GM21360 (cell line): ENCODE results near the gene INSYN1.

Experiments used
- ATAC-seq: cut with Tn5 transposase; IDR thresholded peaks from one replicate; pipeline ENCODE4 v1.9.1; 2021; ENCODE audit warnings: mild to moderate bottlenecking, moderate library complexity; ENCODE audit not compliant: unreplicated experiment

The INSYN1 gene

DNA sequence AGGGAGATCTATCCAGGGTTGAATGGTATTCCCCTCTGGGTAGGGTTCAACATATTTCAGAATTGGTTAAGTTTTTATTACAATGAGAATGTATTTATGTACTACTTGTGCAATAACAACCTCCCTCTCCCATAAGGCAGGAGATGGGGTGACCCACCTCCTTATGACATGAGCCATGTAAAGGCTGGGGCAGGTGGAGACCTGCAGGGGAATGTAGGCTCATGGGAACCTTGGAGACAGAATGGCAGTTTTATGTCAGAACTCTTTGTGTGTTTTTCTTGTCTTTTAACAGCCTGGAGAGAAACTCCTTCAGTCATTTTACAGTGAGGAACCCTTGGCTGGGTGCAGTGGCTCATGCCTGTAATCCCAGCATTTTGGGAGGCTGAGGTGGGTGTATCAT is 24.6 kb upstream of the INSYN1 start:
- ATAC-seq, result no peak

DNA sequence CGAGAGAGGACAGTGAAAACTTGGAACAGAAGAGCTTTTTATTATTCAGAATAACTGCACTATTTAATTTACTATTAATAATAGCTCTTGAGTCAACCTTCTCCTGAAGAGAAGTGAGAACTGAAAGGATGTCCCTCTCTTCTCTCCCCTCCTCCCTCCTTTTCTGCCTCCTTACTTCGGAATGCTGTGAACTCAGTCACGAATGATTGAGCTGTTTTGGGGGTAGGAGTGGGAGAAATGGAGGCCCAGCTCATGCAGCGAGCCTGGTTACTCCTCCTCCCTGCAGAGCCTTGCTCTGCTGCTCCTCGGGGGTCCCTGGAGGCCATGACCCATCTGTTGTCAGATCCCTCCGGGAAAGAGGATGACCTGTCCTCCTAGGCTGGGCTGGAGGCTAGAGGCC is 20.3 kb upstream of the INSYN1 start:
- ATAC-seq, result no peak

DNA sequence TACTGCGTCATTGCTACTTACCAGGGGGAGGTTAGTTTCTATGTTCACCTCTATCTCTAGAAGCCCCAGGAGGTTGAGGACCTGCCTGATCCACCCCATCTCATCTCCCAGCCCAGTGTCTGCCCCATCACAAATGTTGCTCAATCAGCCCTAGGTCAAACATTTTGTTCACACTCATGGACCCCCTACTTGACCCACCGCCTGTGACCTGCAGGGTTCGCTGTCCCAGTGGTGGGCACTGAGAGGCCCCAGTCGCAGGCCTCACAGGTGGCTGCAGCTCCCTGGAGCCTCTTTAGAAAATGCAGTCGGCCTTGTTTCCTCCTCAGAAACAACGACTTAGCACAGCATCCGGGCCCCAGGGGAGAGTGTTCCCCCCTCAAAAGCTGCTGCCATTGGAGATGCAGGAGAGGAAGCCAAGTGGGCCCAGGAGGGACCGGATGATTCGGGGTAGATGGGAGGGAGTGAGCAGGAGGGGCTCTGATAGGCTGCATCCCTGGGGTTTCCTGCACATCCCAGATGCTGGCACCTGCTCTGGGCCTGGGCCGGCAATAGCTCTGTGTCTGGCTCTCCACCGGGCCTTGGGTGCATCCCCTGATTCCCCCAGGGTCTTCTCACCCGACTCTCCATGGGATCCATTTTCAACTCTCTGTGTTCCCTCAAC is 18.4 kb upstream of the INSYN1 start:
- ATAC-seq, result no peak

DNA sequence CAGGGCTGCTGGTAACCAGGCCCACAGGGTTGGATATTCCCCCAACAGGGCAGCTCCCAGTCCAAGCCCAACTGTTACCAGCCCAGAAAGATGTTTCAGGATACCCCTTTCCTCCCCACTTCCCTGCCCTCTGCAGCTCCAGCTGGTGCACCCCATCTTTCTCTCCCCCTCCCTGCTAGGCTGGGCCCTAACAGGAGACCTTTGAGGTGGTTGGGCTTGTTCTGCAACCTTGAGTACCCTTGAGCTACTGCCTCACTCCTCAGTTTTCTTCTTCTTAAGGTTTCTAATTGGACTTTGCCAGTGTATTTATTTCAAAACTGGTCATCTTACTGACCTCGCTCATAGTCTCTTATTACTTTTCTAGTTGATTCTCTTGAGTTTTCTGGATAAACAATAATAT is 16.9 kb upstream of the INSYN1 start:
- ATAC-seq, result no peak

DNA sequence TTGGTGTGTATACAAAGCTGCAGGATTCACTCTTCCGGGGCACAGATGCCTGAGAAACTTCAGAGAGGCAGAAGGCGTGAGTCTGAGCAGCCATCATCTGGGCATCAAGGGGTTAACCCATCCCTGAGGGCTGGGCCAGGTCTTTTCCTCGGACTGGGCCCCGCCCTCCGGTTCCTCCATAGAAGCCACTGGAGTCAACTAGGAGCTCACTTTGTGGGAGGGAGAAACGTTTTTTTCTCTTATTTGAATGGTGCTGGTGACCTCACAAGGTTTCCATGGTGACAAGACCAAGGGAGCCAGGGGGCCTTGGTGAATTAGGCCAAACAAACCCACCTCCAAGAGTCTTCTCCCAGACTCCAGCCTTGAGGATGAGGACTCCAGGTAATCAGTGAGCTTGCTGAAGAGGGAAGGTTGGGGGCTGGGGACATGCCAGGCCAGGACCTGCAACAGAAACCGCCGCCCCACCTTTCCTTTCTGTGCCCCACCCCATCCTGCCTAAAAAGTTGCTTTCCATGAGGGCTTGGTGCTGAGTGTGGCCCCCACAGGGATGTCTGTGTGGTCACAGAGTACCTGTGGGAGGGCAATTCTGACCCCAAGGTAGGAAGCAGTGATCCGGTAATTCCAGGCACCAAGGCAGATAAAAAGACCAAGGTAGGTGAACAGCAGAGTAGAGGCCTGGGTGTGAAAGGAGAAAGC is 14.8 kb upstream of the INSYN1 start:
- ATAC-seq, result no peak

DNA sequence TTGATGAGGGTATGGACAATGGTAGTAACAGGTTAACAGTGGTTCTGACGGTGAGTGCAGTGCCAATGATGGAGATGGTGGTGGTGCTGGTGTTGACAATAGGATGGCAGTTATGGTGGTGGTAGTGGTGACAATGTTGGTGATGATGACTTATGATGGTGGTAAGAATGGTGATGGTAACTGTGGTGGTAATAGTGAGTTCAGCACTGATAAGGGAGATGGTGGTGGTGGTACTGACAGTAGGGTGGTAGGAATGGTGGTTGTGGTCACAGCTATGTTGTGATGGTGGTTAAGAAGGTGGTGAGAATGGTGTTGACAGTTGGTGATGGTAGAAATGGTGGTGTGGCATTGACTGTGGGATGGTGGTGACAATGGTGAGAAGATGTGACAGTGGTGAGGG is 13.4 kb upstream of the INSYN1 start:
- ATAC-seq, result no peak

DNA sequence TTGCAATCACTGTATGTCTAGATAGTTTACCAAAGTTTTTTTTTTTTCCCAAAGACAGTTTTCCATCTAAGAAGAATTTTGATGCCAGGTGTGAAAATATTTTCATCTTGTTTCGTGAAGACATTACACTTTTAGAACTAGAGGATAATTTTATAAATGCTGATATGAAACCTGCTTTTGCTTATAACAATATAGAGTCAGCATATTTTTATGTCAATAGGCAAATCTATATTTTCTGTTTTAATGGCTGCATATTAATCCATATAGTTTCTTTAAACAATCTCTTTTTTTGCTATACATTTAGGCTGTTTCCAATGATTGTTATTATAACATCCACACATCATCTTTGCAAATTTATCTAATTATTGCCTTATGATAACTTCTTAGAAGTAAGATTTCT is 12.6 kb upstream of the INSYN1 start:
- ATAC-seq, result no peak

DNA sequence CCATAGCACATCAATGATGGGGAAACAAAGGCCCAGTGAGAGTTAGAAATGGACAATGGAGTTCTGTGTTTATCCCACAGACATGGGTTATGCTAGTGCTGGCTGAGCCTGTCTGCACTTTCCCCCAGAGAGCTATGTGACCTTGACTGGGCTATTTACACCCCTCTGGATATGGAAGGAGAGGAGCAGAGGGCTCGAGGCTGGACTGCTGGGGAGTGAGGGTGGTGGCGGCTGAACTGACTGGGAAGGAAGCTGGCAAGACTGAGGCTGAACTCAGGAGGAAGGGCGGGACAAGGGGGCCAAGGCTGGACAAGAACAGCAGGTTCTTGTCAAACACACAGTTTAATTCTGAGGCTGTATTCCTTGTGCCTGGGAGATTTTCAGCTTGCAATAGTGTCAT is 10.8 kb upstream of the INSYN1 start:
- ATAC-seq, result no peak

DNA sequence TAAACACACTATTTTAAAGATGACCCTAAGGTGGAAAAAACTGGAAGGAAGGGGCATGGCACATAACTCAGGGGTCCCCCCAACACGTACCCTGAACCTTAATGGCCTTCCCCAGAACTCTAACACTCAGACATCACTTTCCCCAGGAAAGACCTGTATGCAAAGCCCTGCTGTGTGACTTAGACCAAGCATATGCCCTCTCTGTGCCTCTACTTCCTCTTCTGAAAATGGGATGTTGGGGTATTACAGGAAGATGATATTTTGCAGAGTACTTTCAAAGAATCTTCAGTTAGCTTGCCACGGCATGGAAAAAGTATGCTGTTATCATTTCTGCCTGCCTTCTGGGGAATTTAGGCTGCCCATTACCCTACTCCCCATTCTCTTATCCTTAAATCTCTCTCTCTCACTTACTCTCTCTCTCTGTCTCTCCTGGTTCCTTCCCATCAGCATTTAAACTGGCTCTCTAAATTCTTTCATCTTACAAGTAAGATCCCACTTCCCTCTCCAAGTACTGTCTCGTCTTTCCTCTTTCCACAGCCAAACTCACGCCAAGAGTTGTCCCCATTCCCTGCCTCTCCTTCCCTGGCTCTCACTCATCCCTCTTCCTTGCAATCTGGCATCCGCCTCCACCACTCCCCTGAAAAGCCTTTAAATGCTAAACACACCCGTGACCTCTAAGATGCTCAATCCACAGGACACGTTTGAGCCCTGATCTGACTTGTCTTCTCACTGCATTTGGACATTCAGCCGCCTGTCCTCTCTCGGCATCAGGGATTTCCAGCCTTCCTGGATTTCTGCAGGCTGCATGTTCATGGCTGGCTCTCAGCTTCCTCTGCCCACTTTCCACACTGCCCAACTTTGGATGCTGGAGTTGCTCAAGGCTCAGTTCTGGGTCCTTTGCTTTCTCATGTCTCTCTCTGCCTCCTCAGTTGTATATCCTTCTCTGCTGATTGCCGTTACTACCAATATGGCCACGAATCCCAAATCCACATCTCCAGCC is 7.5 kb upstream of the INSYN1 start:
- ATAC-seq, result no peak

DNA sequence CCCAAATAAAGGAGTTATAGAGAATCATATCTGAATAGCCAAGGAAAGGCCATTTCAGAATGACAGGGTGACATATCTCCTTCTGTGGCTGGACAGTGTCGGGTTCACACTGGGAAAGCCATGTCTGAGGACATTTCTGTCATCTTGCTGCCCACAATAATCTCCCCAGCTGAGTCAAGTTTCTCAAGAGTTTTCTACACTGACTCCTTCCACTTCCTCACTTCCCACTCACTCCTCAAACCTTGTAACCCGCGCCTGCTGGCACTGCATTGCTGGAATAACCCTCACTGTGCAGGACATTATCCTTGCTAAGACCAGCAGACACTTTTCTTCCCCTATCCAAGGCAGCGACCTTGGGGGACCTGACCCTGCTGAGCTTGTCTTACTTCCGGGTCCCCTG is 5.3 kb upstream of the INSYN1 start:
- ATAC-seq, result no peak

DNA sequence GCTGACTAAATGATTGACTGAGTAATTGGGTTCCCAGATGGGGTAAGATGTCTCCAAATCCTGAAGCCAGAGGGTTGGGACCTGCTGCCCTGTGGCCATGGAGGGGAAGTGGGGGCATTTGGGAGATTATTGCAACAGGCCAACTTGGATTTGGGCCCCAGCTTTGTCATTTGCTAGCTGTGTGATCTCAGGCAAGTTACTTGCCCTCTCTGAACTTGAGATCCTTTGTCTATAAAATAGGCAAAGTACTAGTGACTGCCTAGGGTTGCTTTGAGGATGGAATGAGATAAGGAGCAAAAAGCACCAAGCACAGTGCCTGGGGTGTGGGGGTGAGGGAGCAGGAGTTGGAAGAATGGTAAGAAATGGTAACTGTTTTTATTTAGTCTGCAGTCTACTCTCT is 4.4 kb upstream of the INSYN1 start:
- ATAC-seq, result no peak

DNA sequence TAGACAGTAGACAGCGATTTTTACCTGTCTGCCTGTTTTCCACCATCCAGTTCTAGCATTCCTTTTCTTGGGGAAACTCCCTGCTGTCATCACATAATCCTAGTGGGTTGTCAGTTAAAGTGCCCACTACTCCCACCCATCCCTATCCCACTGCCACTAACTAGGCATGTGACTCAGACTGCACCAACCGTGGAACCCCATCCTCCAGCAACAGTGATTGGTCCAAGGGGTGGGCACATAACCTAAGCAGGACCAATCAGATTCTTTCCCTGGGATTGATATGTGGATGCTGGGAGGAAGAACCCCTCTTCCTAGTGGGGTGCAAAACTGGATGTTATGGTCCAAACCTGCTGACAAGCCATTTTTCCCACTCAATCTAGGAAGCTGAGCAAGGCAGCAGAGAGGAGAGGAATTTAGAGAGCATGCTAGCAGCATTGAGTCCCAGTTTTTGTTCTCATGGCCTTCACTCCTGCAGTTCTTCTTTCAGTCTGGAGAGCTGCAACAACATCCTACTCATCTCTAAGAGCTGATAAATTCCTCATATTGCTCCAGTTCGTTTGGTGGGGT is 3.9 kb upstream of the INSYN1 start:
- no peak for ATAC-seq

DNA sequence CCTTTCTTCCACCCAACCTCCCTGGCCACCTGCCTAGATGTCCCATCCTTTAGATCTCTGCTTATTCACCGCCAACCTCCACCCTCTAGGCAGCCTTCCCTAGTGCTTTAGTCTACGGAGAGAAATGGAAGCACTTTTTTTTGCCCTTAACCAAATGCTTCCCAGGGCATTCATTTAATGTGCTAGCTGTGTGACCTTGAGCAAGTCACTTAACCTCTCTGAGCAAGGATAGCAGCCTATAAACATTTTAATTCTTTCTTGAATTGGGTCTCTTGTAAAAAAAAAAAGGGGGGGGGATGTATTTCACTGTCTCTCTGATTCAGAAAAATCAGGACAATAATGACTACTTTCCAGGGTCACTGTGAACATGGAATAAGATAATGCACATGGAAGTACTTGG is 3.2 kb upstream of the INSYN1 start:
- ATAC-seq, result no peak

DNA sequence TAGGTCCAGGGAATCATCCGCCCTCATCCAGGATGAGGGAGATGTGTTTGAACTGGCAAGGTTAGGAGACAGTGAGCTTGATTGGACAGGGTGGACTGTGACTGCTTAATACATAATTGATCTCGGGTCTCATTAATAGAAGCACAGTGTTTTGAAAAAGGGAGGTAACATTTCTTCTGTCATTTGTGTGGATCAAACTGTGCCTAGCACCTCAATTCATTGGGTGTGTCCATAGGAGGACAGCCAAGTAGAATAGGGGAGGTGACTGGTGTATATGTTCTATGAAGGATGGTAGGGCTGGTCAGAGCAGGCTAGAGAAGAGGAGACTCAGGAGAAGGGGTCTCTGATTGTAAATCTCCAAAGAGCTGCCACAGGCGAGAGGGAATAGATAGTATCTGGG is 2.8 kb upstream of the INSYN1 start:
- ATAC-seq, result no peak

DNA sequence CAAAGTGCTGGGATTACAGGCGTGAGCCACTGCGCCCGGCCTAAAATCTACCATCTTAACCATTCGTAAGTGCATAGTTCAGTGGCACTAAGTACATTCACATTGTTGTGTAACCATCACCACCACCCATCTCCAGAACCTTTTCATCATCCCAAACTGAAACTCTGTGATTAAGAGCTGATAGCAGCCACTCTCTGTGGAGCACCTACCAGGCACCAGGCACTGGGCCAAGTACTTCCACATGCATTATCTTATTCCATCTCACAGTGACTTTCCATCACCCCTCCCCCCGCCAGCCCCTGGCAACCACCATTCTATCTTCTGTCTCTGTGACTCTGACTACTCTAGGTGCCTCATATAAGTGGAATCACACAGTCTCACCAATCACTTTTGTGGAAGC is 2.3 kb upstream of the INSYN1 start:
- no peak for ATAC-seq

DNA sequence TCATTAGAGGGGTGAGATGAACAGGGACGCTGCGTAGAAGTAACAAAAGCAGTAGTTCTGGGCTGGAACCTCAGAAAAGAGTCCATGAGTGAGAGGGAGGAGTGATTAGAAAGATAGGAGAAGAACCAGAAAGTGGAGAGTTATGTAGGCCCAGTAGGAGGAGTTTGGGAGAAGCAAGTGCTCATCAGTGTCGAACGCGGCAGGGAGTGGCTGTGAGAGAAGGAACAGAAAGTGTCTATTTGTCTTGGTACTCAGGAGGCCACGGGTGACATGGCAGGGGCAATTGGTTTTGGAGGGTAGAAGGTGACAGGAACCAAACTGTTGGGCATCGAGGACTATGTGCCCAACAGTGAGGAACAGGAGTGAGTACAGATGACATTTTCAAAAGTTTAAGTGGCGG is 1.3 kb upstream of the INSYN1 start:
- no peak for ATAC-seq

DNA sequence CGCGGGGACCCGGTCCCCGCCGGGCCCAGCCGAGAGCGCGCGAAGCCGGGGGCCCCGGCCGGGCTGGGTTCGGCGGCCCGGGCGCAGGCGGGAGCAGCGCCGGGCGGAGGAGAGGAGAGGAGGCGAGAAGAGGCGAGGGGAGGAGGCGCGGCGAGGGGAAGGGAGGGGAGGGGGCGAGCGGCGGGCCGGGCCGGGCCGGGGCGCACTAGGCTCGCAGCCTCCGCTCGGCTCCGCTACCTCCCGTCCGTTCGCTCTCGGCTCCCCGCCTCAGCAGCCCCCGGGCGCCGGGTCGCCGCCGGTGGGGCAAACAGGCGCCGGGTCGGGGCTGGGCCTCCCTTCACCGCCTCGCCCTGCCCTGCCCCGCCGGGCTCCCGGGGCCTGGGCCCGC is 351 bp downstream of the INSYN1 start:
- ATAC-seq, result no peak

DNA sequence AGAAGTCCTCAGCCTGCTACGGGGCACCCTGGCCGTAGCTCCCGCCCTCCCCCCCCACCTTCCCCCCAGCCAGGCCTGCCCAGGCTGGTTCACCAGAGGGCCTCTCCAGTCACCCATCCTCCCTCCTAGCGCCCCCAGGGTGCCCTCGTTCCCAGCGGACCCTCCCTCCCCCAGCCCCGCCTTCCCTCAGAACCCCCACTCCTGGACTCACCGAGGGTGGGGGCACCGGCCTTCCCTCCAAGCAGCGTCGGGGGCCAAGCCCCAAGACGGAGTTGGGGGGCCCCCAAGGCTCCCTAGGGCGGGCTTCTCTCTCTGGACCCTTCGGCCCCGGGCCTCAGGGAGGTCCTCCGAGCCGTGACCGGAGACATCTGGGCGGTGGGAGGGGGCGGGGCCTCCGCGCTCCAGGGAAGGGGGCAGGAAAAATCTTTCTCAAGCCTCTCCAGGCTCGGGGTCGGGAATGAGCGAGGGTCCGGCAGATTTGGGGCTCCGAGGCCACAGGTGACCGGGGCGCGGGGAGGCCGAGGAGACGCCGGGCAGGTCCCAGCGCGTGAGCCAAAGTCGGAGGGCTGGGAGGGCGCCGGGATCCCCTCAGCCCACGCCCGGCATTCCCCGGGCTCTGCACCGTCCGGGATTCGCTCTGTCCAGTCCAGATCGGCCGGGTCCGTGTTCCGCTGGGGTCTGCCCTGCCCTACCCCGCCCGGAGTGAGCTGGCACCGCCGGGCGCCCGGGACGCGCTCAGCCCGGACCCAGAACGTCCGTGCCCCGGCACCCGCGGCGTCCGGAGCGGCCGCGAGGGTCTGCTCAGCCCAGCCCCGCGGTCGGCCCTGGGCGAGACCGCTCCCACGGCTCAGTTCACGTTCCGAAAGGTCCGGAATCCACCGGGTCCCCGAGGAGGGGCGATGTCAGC is 999 bp downstream of the INSYN1 start:
- ATAC-seq, result no peak

DNA sequence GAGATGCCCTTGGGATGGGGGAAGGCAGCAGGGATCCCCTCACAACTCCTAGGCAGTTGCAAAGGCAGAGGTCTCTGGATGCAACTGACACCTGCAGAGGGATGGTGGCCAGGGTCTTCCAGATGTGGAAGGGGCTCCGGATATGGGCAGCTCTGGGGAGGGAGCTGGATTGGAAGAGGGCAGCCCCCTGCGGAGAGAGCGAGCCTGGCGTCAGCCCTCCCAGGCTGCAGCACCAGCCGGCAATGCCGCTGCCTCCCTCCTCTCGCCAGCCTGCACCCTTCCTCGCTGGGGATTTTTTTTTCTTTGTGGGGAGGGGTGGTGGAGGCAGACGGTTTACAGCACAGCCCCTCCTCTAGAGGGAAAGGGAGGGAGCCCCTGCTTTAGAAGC is 1.6 kb downstream of the INSYN1 start:
- no peak for ATAC-seq

DNA sequence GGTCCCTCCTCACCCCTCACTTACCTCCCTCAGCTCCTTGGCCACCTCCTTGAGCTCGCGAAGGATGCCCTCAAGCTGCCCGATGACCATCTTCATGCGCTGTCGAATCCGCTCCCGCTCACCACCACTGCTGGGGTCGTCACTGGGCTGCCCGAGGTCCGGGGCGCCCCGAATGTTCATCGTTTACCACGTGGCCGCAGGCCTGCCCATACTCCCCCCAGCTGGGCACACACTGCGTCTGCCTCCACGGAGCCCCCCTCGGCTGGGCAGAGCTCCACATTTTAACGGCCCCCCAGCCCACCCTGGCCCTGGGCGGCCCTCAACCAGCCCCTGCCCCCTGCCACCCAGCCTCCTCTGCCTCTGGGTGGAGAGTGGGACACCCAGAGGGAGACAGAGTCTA is 2.2 kb downstream of the INSYN1 start:
- no peak for ATAC-seq
